Pancreas (tissue), 10 donors: ENCODE measurements around the gene RPTOR. TPM values are rescaled to one million over a fixed set of nuclear protein-coding genes. Genes with fewer than 3 reads are reported as not detected.

Experiments used
- ATAC-seq, 4 donors: fragments of 200-7000 bp; cut with Tn5 transposase; one replicate each; pipeline versions ENCODE4 v1.8.0 to v1.9.1; 2020; ENCODE audit warnings: mild to moderate bottlenecking in 4 of 4, moderate library complexity in 4 of 4
- DNase-seq, 6 donors: peaks; one replicate each; pipeline ENCODE4 v3.0.0-alpha.2; 2020
- FAIRE-seq: peaks from 2 replicates; lab custom pipeline; 2012; peaks lifted over from hg19 to GRCh38; lab: Jason Lieb, UNC
- H3K27ac ChIP-seq, 4 donors: fragments of 200-600 bp; sonication (generic); 1 replicate in 3 of 4; 2 replicates in 1 of 4; pipeline versions ENCODE4 v1.5.0 to v1.8.0; 2020
- H3K27me3 ChIP-seq, 4 donors: fragments of 200-600 bp; one replicate each; pipeline ENCODE4 v1.8.0; 2021
- H3K36me3 ChIP-seq, 3 donors: fragments of 200-600 bp; sonication (generic) in 1 of 3; one replicate each; pipeline versions ENCODE4 v1.5.0 to v1.8.0; 2020 to 2021
- H3K4me1 ChIP-seq, 3 donors: fragments of 200-600 bp; one replicate each; pipeline ENCODE4 v1.8.0; 2021
- H3K4me3 ChIP-seq, 4 donors: fragments of 200-600 bp; sonication (generic) in 2 of 4; one replicate each; pipeline versions ENCODE4 v1.5.0 to v1.8.0; 2020 to 2021
- H3K9me3 ChIP-seq, 4 donors: fragments of 200-600 bp; one replicate each; pipeline ENCODE4 v1.8.0; 2021
- WGBS, 2 donors: extraction: QIAGEN DNeasy Blood & Tissue Kit; methylation state at CpG; one replicate each; pipeline ENCODE4 v1.1.7; 2013; 5-methylcytosine and 5-hydroxymethylcytosine counted together
- intact Hi-C, 3 donors: fragments of 100-400 bp; cut with DNase I; formaldehyde crosslinking; loops; one replicate each; pipeline versions ENCODE4 v1.11.1 to v1.14.2; 2022
- polyA plus RNA-seq, 2 donors: library from polyadenylated mRNA; stranded (reverse); fragments of 200-250 nt; gene quantifications; one replicate each; pipeline ENCODE4 v1.2.3, GENCODE V29; 2013
- total RNA-seq, 6 donors: library from RNA; stranded (reverse); fragmentation: NEBNext Ultra II Directional in 4 of 6; extraction: Animal tissue kit (Norgen Biotek cat#: 25700) in 4 of 6; gene quantifications; one replicate each; pipeline versions ENCODE4 v1.2.1 to v1.2.4, GENCODE V29; 2021 to 2023
- TF ChIP-seq, protein P1 (sequence below), 4 donors: fragments of 200-600 bp; sonication (generic) in 3 of 4; IDR thresholded peaks; one replicate each; pipeline versions ENCODE4 v1.5.0 to v1.8.0; 2021; ENCODE audit warnings: antibody characterized with exemption in 4 of 4
- donor health status: healthy with polysubstance abuse.
- donor health status: DM: no; HTN: no; CAD: no; lungs with moderate emphysema.
- donor health status: DM: no; HTN: no; CAD: no.
- donor health status: control.
- donor health status: control.
- donor health status: Bipolar disorder and iron deficiency.
- donor health status: DM: yes; HTN: yes; CAD: no.
- donor health status: DM: no; HTN: no; CAD: no.
- donor health status: DM: no; HTN: no; CAD: no.
- donor health status: DM: yes; HTN: yes; CAD: no.

RPTOR gene
- total and polyA plus RNA-seq, 8 donors = 5.0 to 18.9 (median 13.2) TPM

DNA sequence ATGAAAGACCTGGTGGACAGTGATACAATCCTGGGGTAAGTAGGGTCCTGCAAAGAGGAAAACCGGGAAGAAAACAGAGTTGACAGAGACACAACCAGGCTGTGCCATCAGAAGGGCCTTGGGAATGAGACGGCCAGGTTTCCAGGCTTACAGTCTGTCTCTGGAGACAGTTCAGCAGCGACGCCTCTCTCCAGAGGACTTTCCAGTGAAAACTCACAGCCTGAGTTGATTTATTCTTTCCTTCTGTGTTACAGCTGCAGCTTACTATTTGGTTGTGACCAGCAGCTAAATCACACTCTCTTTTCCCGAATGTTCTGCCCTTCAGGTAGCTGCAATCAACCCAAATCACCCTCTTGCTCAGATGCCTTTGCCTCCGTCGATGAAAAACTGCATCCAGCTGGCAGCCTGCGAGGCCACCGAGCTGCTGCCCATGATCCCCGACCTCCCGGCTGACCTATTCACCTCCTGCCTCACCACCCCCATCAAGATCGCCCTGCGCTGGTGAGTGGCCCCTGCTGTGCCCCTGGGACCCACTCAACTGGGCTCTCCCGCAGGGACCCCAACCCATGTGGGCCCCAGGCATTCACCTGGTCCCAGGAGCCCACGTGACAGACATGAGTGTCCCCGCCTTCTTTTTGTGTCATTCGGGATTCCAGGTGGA lies 209.2 kb downstream of the RPTOR start:
- no peak overlapping the region for H3K27ac ChIP-seq
- no peaks in the 10 kb centered on the region for H3K9me3 ChIP-seq
- intact Hi-C loops = no loop called here
- no peak for ATAC-seq
- 93 to 96% methylated on average over 17 of the region's 17 CpGs for WGBS, 2 donors
- DNase-seq = no peak
- FAIRE-seq = no peak
- H3K4me3 ChIP-seq = no peak overlapping the region
- H3K36me3 ChIP-seq = peaks cover 0 to 5% (median 0%) of the 10 kb centered on the region in 3 donors
- H3K4me1 ChIP-seq = no peaks in the 10 kb centered on the region
- TF ChIP-seq, protein P1, sequence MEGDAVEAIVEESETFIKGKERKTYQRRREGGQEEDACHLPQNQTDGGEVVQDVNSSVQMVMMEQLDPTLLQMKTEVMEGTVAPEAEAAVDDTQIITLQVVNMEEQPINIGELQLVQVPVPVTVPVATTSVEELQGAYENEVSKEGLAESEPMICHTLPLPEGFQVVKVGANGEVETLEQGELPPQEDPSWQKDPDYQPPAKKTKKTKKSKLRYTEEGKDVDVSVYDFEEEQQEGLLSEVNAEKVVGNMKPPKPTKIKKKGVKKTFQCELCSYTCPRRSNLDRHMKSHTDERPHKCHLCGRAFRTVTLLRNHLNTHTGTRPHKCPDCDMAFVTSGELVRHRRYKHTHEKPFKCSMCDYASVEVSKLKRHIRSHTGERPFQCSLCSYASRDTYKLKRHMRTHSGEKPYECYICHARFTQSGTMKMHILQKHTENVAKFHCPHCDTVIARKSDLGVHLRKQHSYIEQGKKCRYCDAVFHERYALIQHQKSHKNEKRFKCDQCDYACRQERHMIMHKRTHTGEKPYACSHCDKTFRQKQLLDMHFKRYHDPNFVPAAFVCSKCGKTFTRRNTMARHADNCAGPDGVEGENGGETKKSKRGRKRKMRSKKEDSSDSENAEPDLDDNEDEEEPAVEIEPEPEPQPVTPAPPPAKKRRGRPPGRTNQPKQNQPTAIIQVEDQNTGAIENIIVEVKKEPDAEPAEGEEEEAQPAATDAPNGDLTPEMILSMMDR (IDR thresholded peaks at IDR 0.05) = no peak
- no peaks in the 10 kb centered on the region for H3K27me3 ChIP-seq

GRCh38 chr17:80754846-80755245 lies 210.2 kb downstream of the RPTOR start:
- H3K27ac ChIP-seq = no peak overlapping the region
- ATAC-seq = no peak
- peaks cover 0 to 5% (median 0%) of the 10 kb centered on the region in 3 donors for H3K36me3 ChIP-seq
- H3K9me3 ChIP-seq = no peaks in the 10 kb centered on the region
- no peaks in the 10 kb centered on the region for H3K27me3 ChIP-seq
- 90 to 96% methylated on average over 9 of the region's 9 CpGs for WGBS, 2 donors
- no peak for FAIRE-seq
- no peak overlapping the region for H3K4me3 ChIP-seq
- no peak for DNase-seq
- intact Hi-C loops = no loop called here
- H3K4me1 ChIP-seq = no peaks in the 10 kb centered on the region
- TF ChIP-seq, protein P1 (IDR thresholded peaks at IDR 0.05) = no peak

DNA sequence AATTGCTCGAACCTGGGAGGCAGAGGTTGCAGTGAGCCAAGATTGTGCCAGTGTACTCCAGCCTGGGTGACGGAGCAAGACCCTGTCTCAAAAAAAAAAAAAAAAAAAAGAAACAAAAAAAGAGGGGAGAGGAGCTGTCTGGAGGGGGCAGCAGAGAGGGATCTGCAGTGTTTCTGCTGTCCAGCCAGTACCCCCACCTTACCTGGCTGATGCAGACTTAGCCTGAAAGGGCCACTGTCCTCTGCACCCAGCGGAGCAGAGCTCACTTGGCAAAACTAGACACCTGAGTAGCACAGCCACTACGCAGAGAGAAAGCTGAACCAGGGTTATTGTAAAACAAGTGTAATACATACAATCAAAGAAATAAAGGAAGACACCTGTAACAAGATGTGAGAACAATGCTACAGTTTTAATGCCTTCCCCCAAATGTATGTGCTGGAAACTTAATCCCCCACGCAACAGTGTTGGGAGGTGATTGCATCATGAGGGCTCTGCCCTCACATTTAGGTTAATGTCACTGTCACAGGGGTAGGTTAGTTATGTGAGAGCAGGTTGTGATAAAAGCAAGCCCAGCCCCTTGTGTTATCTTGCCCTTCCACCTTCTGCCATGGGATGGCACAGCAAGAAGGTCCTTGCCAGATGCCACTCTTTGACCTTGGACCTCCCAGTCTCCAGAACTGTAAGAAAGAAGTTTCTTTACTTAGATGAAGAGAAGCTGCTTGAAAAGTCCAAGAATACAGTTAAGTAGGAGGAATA lies 211.2 kb downstream of the RPTOR start:
- no peak for FAIRE-seq
- no peaks in the 10 kb centered on the region for H3K27me3 ChIP-seq
- H3K9me3 ChIP-seq = no peaks in the 10 kb centered on the region
- H3K27ac ChIP-seq = no peak overlapping the region
- TF ChIP-seq, protein P1 (IDR thresholded peaks at IDR 0.05) = no peak
- WGBS, 2 donors = 99% methylated on average over 5 of the region's 5 CpGs
- no peak for DNase-seq
- intact Hi-C loops = no loop called here
- no peak for ATAC-seq
- peaks cover 0 to 5% (median 0%) of the 10 kb centered on the region in 3 donors for H3K36me3 ChIP-seq
- H3K4me3 ChIP-seq = no peak overlapping the region
- no peaks in the 10 kb centered on the region for H3K4me1 ChIP-seq

DNA sequence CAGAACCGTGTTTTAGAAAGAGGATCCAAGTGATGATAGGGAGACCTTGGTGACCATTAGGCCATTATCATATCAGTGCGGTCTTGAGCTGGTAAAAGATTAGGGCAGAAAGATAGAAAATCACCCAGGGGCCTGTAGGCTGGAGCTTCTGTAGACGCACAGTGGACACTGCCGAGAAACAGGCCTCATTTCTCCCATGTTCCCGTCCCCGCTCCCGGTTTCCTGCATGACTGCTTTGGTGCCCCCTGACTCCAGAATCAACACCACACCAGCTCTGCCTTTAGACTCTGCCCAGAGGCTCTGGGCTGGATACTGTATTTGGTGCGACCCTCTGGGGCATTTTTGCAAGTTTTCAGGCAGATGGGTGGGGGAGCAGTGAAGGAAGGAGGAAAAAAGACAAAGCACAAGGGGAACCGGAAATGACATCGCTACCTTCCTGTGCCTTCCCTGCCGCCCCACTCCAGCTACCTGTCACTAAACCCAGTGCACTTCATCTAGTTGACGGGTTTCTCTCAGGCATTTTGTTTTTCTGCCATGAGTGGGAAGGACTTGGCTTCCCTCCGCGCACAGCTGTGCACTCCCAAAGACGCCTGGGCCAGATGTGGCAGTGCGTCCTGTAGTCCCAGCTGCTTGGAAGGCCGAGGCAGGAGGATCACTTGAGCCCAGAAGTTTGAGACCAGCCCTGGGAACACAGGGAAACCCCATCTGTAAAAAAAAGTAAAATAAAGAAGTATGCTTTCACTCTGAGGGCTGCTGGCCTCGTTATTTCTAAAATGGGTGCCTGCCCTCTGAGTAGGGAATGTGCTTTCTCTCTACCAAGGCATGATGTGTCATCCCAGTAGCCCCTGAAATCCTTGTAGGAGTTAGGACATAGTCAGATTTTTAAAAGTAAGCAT lies 214.1 kb downstream of the RPTOR start:
- Histone ChIP-seq H3K36me3 (peaks cover 0 to 5% (median 0%) of the 10 kb centered on the region in 3 donors), H3K9me3 (no peaks in the 10 kb centered on the region), H3K4me3 (no peak overlapping the region), H3K27ac (no peak overlapping the region), H3K4me1 (no peaks in the 10 kb centered on the region), H3K27me3 (no peaks in the 10 kb centered on the region)
- no peak for DNase-seq
- FAIRE-seq = no peak
- intact Hi-C loops = no loop called here
- 85 to 90% methylated on average over 18 of the region's 18 CpGs for WGBS, 2 donors
- no peak for ATAC-seq
- TF ChIP-seq, protein P1 (IDR thresholded peaks at IDR 0.05) = no peak
